RWPE1 (cell line): ENCODE data around the gene ALG5.

Source experiments
- CTCF ChIA-PET: fragments of 350-600 bp; sonication (Branson Sonifier 250); formaldehyde crosslinking; extraction: SDS; loops from one replicate; lab custom pipeline; 2021; lab: Yijun Ruan, JAX
- POLR2A ChIA-PET: fragments of 400-600 bp; formaldehyde crosslinking; extraction: SDS; loops from one replicate; lab custom pipeline; 2020; ENCODE audit warnings: antibody characterized with exemption; ENCODE audit not compliant: low non-redundant PET; lab: Yijun Ruan, JAX
- DNase-seq: peaks from one replicate; pipeline ENCODE4 v3.0.0; 2012; ENCODE audit warnings: low spot score
- H3K27ac ChIP-seq: fragments of 450-650 bp; 2 replicates; pipeline ENCODE4 v1.5.1; 2017
- CTCF ChIP-seq: fragments of 450-650 bp; conservative IDR thresholded peaks from 2 replicates; pipeline ENCODE4 v1.5.1; 2017; ENCODE audit warnings: low read depth, mild to moderate bottlenecking

The ALG5 gene

GRCh38 chr13:36910545-36910944 lies 88.6 kb downstream of the ALG5 start:
- DNase-seq = no peak
- no peak for TF ChIP-seq CTCF
- ChIA-PET POLR2A (no interaction called here), CTCF (no interaction called here)
- H3K27ac ChIP-seq = no peak overlapping the region

GRCh38 chr13:36907821-36908220 lies 91.3 kb downstream of the ALG5 start:
- ChIA-PET CTCF (no interaction called here), POLR2A (no interaction called here)
- H3K27ac ChIP-seq = no peak overlapping the region
- no peak for DNase-seq
- TF ChIP-seq CTCF = no peak

- ChIA-PET POLR2A (no interaction called here), CTCF (no interaction called here)
- TF ChIP-seq CTCF = no peak
- H3K27ac ChIP-seq = no peak overlapping the region
- DNase-seq = no peak
Observed at GRCh38 chr13:36907266-36907665, 91.9 kb downstream of the ALG5 start.

- POLR2A ChIA-PET = no interaction called here
- CTCF ChIA-PET = no interaction called here
- DNase-seq = no peak
- no peak for TF ChIP-seq CTCF
- H3K27ac ChIP-seq = no peak overlapping the region
Observed at GRCh38 chr13:36905944-36906343, 93.2 kb downstream of the ALG5 start.

GRCh38 chr13:36903925-36904595 lies 95.1 kb downstream of the ALG5 start:
- CTCF ChIA-PET = interaction anchor here (0.6 kb wide), 1 partner anchor 16 kb away, joined by 4 read pairs; no protein-coding TSS in a partner anchor
- POLR2A ChIA-PET = no interaction called here
- no peak overlapping the region for H3K27ac ChIP-seq
- no peak for TF ChIP-seq CTCF
- DNase-seq = no peak
